SK-N-SH treated with all-trans-retinoic acid at 6 μM for 48 hours (cell line): ENCODE data around the gene CACNA1G.

Experiments
- ATAC-seq: fragments of 200-7000 bp; cut with Tn5 transposase; 3 replicates; pipeline ENCODE4 v1.9.1; 2020; ENCODE audit warnings: mild to moderate bottlenecking, moderate library complexity
- ARNTL ChIP-seq: fragments of 450-650 bp; formaldehyde crosslinking; IDR thresholded peaks from 2 replicates; pipeline ENCODE4 v1.5.0; 2020; ENCODE audit warnings: low read depth, mild to moderate bottlenecking, moderate library complexity, borderline replicate concordance
- BACH2 ChIP-seq: fragments of 250-450 bp; sonication (Bioruptor Pico); IDR thresholded peaks from 2 replicates; pipeline ENCODE4 v1.9.0; 2021; ENCODE audit warnings: mild to moderate bottlenecking, borderline replicate concordance
- CSDC2 ChIP-seq: fragments of 250-450 bp; sonication (Bioruptor Pico); IDR thresholded peaks from 2 replicates; pipeline ENCODE4 v1.5.0; 2020; ENCODE audit warnings: mild to moderate bottlenecking, moderate library complexity
- CSRNP3 ChIP-seq: fragments of 250-450 bp; sonication (Bioruptor Pico); IDR thresholded peaks from 2 replicates; pipeline ENCODE4 v1.5.1; 2021; ENCODE audit warnings: mild to moderate bottlenecking, moderate library complexity
- ESRRG ChIP-seq: fragments of 250-450 bp; sonication (Bioruptor Pico); IDR thresholded peaks from 2 replicates; pipeline ENCODE4 v1.6.1; 2021; ENCODE audit warnings: mild to moderate bottlenecking
- GLIS3 ChIP-seq: fragments of 250-450 bp; sonication (Bioruptor Pico); IDR thresholded peaks from 2 replicates; pipeline ENCODE4 v1.5.0; 2020; ENCODE audit warnings: mild to moderate bottlenecking, moderate library complexity
- ISL1 ChIP-seq: fragments of 250-450 bp; sonication (Bioruptor Pico); IDR thresholded peaks from 2 replicates; pipeline ENCODE4 v2.1.2; 2022; ENCODE audit warnings: mild to moderate bottlenecking, moderate library complexity
- OSR1 ChIP-seq: fragments of 250-450 bp; sonication (Bioruptor Pico); IDR thresholded peaks from 2 replicates; pipeline ENCODE4 v1.8.0; 2022; ENCODE audit warnings: moderate library complexity, mild to moderate bottlenecking, inconsistent platforms
- POU6F1 ChIP-seq: fragments of 250-450 bp; sonication (Bioruptor Pico); IDR thresholded peaks from 2 replicates; pipeline ENCODE4 v1.8.0; 2021; ENCODE audit warnings: low read depth, mild to moderate bottlenecking, moderate library complexity, borderline replicate concordance
- PPARA ChIP-seq: fragments of 250-450 bp; sonication (Bioruptor Pico); IDR thresholded peaks from 2 replicates; pipeline ENCODE4 v1.5.0; 2020; ENCODE audit warnings: mild to moderate bottlenecking, borderline replicate concordance
- RARB ChIP-seq: fragments of 250-450 bp; sonication (Bioruptor Pico); IDR thresholded peaks from 2 replicates; pipeline ENCODE4 v1.8.0; 2021; ENCODE audit warnings: mild to moderate bottlenecking, moderate library complexity
- SNAI2 ChIP-seq: fragments of 250-450 bp; sonication (Bioruptor Pico); IDR thresholded peaks from 2 replicates; pipeline ENCODE4 v1.5.0; 2020; ENCODE audit warnings: mild to moderate bottlenecking, moderate library complexity
- TCF4 ChIP-seq: fragments of 250-450 bp; sonication (Bioruptor Pico); IDR thresholded peaks from 2 replicates; pipeline ENCODE4 v1.8.0; 2021; ENCODE audit warnings: mild to moderate bottlenecking, moderate library complexity, borderline replicate concordance
- TOX ChIP-seq: fragments of 250-450 bp; sonication (Bioruptor Pico); IDR thresholded peaks from 2 replicates; pipeline ENCODE4 v1.8.0; 2021; ENCODE audit warnings: mild to moderate bottlenecking, moderate library complexity, borderline replicate concordance
- TSHZ2 ChIP-seq: fragments of 250-450 bp; sonication (Bioruptor Pico); IDR thresholded peaks from 2 replicates; pipeline ENCODE4 v1.5.0; 2020; ENCODE audit warnings: mild to moderate bottlenecking, moderate library complexity
- ZC3H10 ChIP-seq: fragments of 250-450 bp; sonication (Bioruptor Pico); IDR thresholded peaks from 2 replicates; pipeline ENCODE4 v1.5.1; 2021; ENCODE audit warnings: mild to moderate bottlenecking, moderate library complexity
- ZFP3 ChIP-seq: fragments of 250-450 bp; sonication (Bioruptor Pico); IDR thresholded peaks from 2 replicates; pipeline ENCODE4 v1.5.0; 2020; ENCODE audit warnings: mild to moderate bottlenecking, moderate library complexity
- ZFP30 ChIP-seq: fragments of 450-650 bp; formaldehyde crosslinking; IDR thresholded peaks from 2 replicates; pipeline ENCODE4 v1.5.0; 2022; ENCODE audit warnings: mild to moderate bottlenecking, moderate library complexity
- ZNF565 ChIP-seq: fragments of 450-650 bp; formaldehyde crosslinking; conservative IDR thresholded peaks from 2 replicates; pipeline ENCODE4 v1.5.0; 2020; ENCODE audit warnings: low read depth, mild to moderate bottlenecking, moderate library complexity
- ZNF70 ChIP-seq: fragments of 450-650 bp; formaldehyde crosslinking; IDR thresholded peaks from 2 replicates; pipeline ENCODE4 v1.5.0; 2020; ENCODE audit warnings: mild to moderate bottlenecking, moderate library complexity
- ZNF8 ChIP-seq: fragments of 450-650 bp; formaldehyde crosslinking; IDR thresholded peaks from 2 replicates; pipeline ENCODE4 v1.5.0; 2020; ENCODE audit warnings: mild to moderate bottlenecking, moderate library complexity
- TF ChIP-seq, protein P1 (sequence below): fragments of 250-450 bp; sonication (Bioruptor Pico); IDR thresholded peaks from 2 replicates; pipeline ENCODE4 v1.5.1; 2020; ENCODE audit warnings: low read depth, mild to moderate bottlenecking, moderate library complexity

CACNA1G gene

DNA sequence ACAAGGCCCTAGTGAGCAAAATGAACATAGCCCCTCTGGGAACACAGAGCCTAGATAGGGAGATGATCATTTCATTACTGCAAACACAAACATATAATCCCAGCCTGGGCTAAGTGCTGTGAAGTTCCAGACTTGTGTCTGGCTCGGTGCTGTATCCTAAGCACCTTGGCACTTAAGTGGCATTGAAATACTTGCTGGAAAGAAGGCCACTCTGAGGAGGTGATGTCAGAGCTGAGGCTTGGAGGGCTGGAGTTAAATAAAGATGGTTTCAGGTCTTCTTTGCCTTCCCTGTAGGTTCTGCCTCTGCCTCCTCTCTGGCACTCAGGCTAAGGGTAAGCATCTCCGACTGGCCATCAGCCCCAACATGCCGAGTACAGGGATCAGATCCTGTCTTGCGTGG lies 2.4 kb upstream of the CACNA1G start:
- no peak for ATAC-seq
- TF ChIP-seq RARB (CRISPR knock-in tag) (no peak), ZNF565 (CRISPR knock-in tag) (no peak), ZFP3 (CRISPR knock-in tag) (no peak), OSR1 (CRISPR knock-in tag) (no peak), TCF4 (CRISPR knock-in tag) (no peak), ESRRG (no peak), SNAI2 (CRISPR knock-in tag) (no peak), TSHZ2 (CRISPR knock-in tag) (no peak), ARNTL (CRISPR knock-in tag) (no peak), BACH2 (CRISPR knock-in tag) (no peak), ZC3H10 (no peak), ZFP30 (no peak)

- TF ChIP-seq ZFP30 (no peak), POU6F1 (no peak), CSRNP3 (CRISPR knock-in tag) (no peak), GLIS3 (CRISPR knock-in tag) (no peak), ZNF70 (CRISPR knock-in tag) (no peak), OSR1 (CRISPR knock-in tag) (no peak), RARB (CRISPR knock-in tag) (no peak), CSDC2 (no peak), ZNF565 (CRISPR knock-in tag) (no peak), ZNF8 (CRISPR knock-in tag) (no peak), TCF4 (CRISPR knock-in tag) (no peak), TOX (no peak), ARNTL (CRISPR knock-in tag) (no peak), ESRRG (no peak), PPARA (no peak)
- no peak for ATAC-seq
These were observed 2.0 kb upstream of the CACNA1G start for GRCh38 chr17:50558581-50558940.

DNA sequence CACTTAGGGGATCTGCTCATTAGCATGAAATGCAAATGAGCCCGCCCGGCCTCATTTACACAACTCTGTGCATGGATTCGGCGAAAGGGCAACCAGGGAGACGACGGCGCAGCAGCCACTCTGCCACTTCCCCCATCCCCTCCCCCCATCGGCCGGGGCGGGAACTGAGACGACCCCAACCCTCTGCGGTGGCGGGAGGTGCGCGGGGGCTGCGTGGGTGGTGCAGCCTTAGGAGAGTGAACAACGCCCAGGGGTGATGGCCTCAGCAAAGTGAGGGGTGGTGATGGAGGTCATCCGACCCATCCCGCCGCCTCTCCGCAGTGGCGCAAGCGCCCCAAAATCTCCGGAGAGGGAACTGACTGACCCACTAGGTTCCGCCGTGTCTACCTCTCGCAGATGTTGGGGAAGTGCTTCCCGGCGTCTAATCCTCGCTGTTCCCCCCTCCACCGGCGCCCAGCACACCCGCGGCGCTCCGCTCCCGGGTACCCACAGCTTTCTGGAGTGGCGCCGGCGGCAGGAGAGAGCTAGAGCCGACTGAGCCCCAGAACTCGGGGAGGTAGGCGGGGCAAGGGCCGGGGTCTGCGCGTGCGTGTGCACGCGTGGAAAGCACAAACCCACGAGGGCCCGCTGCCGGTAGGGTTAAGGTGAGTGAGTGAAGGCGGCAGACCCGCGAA lies 1.4 kb upstream of the CACNA1G start:
- no peak for TF ChIP-seq ZFP30
- TF ChIP-seq GLIS3 (CRISPR knock-in tag) = no peak
- ATAC-seq = no peak

DNA sequence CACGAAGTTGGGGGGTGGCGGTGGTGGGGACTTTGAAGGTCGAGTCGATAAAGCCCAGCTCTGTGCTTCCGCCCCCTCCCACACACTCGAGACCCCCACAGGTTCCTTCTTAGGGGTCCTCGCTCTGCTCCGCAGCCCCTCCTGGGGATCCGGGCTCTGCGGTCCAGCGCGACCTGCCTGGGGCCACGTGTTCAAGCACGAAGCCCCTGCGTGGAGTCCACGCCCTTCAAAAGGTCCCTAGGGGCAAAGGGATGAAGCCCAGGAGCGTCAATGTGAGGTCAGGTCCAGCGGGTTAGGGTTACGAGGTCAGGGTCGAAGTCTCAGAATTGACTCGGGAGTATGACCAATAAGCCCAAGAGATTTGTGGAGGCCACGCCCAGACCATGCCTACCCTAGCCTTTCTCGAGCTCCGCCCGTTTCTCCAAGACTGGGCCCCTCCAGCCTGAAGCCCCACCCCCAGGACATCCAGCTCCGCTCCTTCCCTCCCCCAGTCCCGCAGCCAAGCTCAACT lies 786 bp upstream of the CACNA1G start:
- ATAC-seq = peak; percentile 60
- TF ChIP-seq ISL1 (CRISPR knock-in tag) (no peak), RARB (CRISPR knock-in tag) (no peak), TCF4 (CRISPR knock-in tag) (no peak), SNAI2 (CRISPR knock-in tag) (no peak), TSHZ2 (CRISPR knock-in tag) (no peak), PPARA (no peak), POU6F1 (no peak), ZFP3 (CRISPR knock-in tag) (no peak), GLIS3 (CRISPR knock-in tag) (no peak), ESRRG (no peak), CSDC2 (no peak), ZNF8 (CRISPR knock-in tag) (no peak), ZNF565 (CRISPR knock-in tag) (no peak), ARNTL (CRISPR knock-in tag) (no peak), ZNF70 (CRISPR knock-in tag) (no peak), ZFP30 (no peak)
- TF ChIP-seq, protein P1, sequence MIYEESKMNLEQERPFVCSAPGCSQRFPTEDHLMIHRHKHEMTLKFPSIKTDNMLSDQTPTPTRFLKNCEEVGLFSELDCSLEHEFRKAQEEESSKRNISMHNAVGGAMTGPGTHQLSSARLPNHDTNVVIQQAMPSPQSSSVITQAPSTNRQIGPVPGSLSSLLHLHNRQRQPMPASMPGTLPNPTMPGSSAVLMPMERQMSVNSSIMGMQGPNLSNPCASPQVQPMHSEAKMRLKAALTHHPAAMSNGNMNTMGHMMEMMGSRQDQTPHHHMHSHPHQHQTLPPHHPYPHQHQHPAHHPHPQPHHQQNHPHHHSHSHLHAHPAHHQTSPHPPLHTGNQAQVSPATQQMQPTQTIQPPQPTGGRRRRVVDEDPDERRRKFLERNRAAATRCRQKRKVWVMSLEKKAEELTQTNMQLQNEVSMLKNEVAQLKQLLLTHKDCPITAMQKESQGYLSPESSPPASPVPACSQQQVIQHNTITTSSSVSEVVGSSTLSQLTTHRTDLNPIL (CRISPR knock-in tag) = no peak
